Measurements from ENCODE around the gene HAUS3.
"Not testable (repeated sequence)": the region's sequence is repeated elsewhere in the genome, so short reads cannot be mapped to it uniquely, and the experiment has no call there.

DNA sequence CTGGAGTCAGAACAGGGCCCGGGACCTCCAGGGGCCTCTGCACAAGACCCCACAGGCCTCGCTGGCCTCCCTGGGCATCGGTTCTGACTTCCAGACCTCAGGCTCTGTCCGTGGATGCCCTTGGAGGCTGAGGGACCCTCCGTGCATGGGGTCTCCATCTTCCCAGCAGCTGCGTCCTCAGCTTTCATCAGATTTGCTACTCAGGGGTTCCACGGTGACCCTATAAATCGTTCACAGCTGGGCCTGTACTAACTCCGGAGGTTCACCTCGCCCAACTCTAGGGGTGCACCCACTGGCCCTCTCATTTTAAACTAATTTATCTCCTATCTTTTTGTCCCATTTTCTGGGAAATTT, 33.1 kb upstream of the HAUS3 start:
- not testable (repeated sequence) for TF ChIP-seq CTCF (conservative IDR thresholded peaks at IDR 0.05; ENCODE audit: low read depth, low read length); EZH2 (IDR thresholded peaks at IDR 0.05; ENCODE audit: low read length, unreplicated experiment); EZH2phosphoT487 (IDR thresholded peaks at IDR 0.05; ENCODE audit: borderline replicate concordance, low read length)
